GM23338 (cell line): ENCODE results near the gene SLCO4A1. TPM values are rescaled to one million over a fixed set of nuclear protein-coding genes. Genes with fewer than 3 reads are reported as not detected.

Experiments
- ATAC-seq: fragments of 200-7000 bp; cut with Tn5 transposase; 3 replicates; pipeline ENCODE4 v1.9.1; 2020
- DNase-seq: peaks from one replicate; pipeline ENCODE4 v3.0.0-alpha.2; 2015; ENCODE audit warnings: low spot score
- H2AFZ ChIP-seq: fragments of 200-600 bp; sonication (generic); 2 replicates; pipeline ENCODE4 v1.8.0; 2016; ENCODE audit warnings: antibody characterized with exemption, mild to moderate bottlenecking, moderate library complexity
- H3F3A ChIP-seq: fragments of 200-600 bp; sonication (generic); replicated peaks from 2 replicates; pipeline ENCODE4 v1.8.0; 2017; ENCODE audit warnings: antibody characterized with exemption, mixed run types, low read depth
- H3K27ac ChIP-seq: fragments of 200-600 bp; sonication (generic); 2 replicates; pipeline ENCODE4 v1.6.1; 2016; ENCODE audit warnings: low read depth
- H3K27me3 ChIP-seq: fragments of 200-600 bp; sonication (generic); 2 replicates; pipeline ENCODE4 v1.8.0; 2016; ENCODE audit warnings: mild to moderate bottlenecking, mixed run types, moderate library complexity; ENCODE audit not compliant: insufficient read depth
- H3K36me3 ChIP-seq: fragments of 200-600 bp; sonication (generic); 2 replicates; pipeline ENCODE4 v1.8.0; 2016; ENCODE audit warnings: mild to moderate bottlenecking; ENCODE audit not compliant: insufficient read depth
- H3K4me1 ChIP-seq: fragments of 200-600 bp; sonication (generic); 2 replicates; pipeline ENCODE4 v1.8.0; 2016; ENCODE audit warnings: mild to moderate bottlenecking, moderate library complexity; ENCODE audit not compliant: insufficient read depth
- H3K4me2 ChIP-seq: fragments of 200-600 bp; sonication (generic); 2 replicates; pipeline ENCODE4 v1.7.1; 2017; ENCODE audit warnings: mixed run types
- H3K4me3 ChIP-seq: fragments of 200-600 bp; sonication (generic); 2 replicates; pipeline ENCODE4 v1.6.1; 2016; ENCODE audit warnings: mixed run types
- H3K79me2 ChIP-seq: fragments of 200-600 bp; sonication (generic); replicated peaks from 2 replicates; pipeline ENCODE4 v1.8.0; 2017; ENCODE audit warnings: mild to moderate bottlenecking; ENCODE audit not compliant: insufficient read depth
- H3K9me2 ChIP-seq: fragments of 200-600 bp; sonication (generic); 2 replicates; pipeline ENCODE4 v1.8.0; 2017; ENCODE audit not compliant: insufficient read depth
- H4K20me1 ChIP-seq: fragments of 200-600 bp; sonication (generic); replicated peaks from 2 replicates; pipeline ENCODE4 v1.8.0; 2017; ENCODE audit warnings: mild to moderate bottlenecking; ENCODE audit not compliant: insufficient read depth
- H3K27ac Mint-ChIP-seq: 2 replicates; pipeline ENCODE4 v1.8.0; 2020; ENCODE audit warnings: inconsistent platforms, mild to moderate bottlenecking, moderate library complexity, mixed read lengths
- H3K27me3 Mint-ChIP-seq: 3 replicates; pipeline ENCODE4 v1.8.0; 2022; ENCODE audit warnings: low read depth, mild to moderate bottlenecking, moderate library complexity, mixed read lengths, inconsistent platforms; ENCODE audit not compliant: insufficient read depth, poor library complexity
- H3K36me3 Mint-ChIP-seq: 3 replicates; pipeline ENCODE4 v1.8.0; 2021; ENCODE audit warnings: low read depth, mild to moderate bottlenecking, inconsistent platforms, moderate library complexity, mixed read lengths
- H3K4me1 Mint-ChIP-seq: 3 replicates; pipeline ENCODE4 v1.8.0; 2020; ENCODE audit warnings: mild to moderate bottlenecking, inconsistent platforms, mixed read lengths
- H3K4me3 Mint-ChIP-seq: 3 replicates; pipeline ENCODE4 v1.8.0; 2021; ENCODE audit warnings: moderate library complexity, mild to moderate bottlenecking, inconsistent platforms, mixed read lengths
- H3K9me3 Mint-ChIP-seq: 3 replicates; pipeline ENCODE4 v1.8.0; 2020; ENCODE audit warnings: moderate library complexity, mild to moderate bottlenecking, inconsistent platforms, mixed read lengths
- CREB1 ChIP-seq: fragments of 250-450 bp; sonication (Bioruptor Pico); IDR thresholded peaks from 2 replicates; pipeline ENCODE4 v1.5.0; 2020; ENCODE audit warnings: low read depth, mild to moderate bottlenecking, moderate library complexity
- JUNB ChIP-seq: IDR thresholded peaks from one replicate; pipeline ENCODE4 v1.6.1; 2016; ENCODE audit warnings: antibody characterized with exemption; ENCODE audit not compliant: unreplicated experiment
- STAT1 ChIP-seq: IDR thresholded peaks from one replicate; pipeline ENCODE4 v1.6.1; 2016; ENCODE audit warnings: antibody characterized with exemption; ENCODE audit not compliant: unreplicated experiment
- ZNF114 ChIP-seq: fragments of 250-450 bp; sonication (Bioruptor Pico); IDR thresholded peaks from 2 replicates; pipeline ENCODE4 v1.5.0; 2020; ENCODE audit warnings: mild to moderate bottlenecking, moderate library complexity
- ZNF331 ChIP-seq: fragments of 250-450 bp; sonication (Bioruptor Pico); IDR thresholded peaks from 2 replicates; pipeline ENCODE4 v1.5.0; 2020; ENCODE audit warnings: low read depth, mild to moderate bottlenecking, moderate library complexity
- polyA plus RNA-seq: library from polyadenylated mRNA; unstranded; fragments of >200 nt; fragmentation: Nextera tagmentation; extraction: Ambion mirVana; gene quantifications from 2 replicates; pipeline ENCODE4 v1.2.1, GENCODE V29; 2016
- total RNA-seq: library from RNA; depleted of rRNA; stranded (reverse); fragments of >200 nt; shearing (Covaris generic); gene quantifications from 2 replicates; pipeline ENCODE4 v1.2.3, GENCODE V29; 2014
- TF ChIP-seq, protein P1 (sequence below), 2 experiments: fragments of 200-600 bp in 1 of 2; sonication (generic) in 1 of 2; conservative IDR thresholded peaks; 2 replicates each; pipeline versions ENCODE4 v1.5.1 to v1.6.1; 2016 to 2017; ENCODE audit warnings: antibody characterized with exemption in 2 of 2, low read depth in 2 of 2, mild to moderate bottlenecking in 2 of 2, moderate library complexity in 1 of 2
- TF ChIP-seq, protein P2 (sequence below): fragments of 250-450 bp; sonication (Bioruptor Pico); IDR thresholded peaks from 2 replicates; pipeline ENCODE4 v1.5.0; 2020; ENCODE audit warnings: mild to moderate bottlenecking, moderate library complexity

SLCO4A1 gene
- total and polyA plus RNA-seq, 2 experiments from 2014 or later, result 28.5 to 41.6 TPM

DNA sequence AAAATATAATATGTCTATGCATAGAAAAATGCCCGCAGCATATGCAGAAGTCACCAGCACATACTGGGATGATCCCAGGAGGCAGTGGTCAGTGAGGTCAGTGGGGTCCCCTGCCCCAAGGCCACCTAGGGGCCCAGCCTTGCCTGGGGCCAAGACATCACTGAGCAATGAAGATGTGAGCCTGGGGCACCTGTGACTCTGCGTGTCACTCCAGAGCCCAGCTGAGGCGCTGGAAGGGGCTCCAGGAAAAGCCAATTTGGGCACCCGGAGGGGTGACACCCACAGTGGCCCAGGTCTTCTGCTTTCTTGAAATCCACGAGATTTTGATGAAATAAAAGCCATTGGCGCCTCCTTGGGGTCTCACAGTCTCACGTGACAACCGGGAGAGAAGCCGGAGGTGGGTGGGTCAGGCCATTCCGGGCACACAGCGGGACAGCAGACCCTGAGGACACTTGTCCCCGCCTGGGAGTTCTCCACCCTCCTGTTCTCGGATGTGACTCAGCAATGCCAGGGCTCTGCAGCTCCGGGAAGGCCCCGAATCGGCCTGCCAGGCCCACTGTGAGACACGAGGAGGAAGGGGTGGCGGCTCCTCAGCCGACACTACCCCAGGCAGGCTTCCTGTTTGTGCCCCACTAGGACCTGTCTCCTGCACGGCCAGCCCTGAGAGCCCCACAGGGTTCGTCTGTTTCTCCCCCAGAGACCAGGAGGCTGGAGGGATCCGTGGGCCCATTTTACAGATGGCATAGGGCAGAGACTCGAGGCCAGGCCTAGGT is 24.4 kb upstream of the SLCO4A1 start:
- no peak overlapping the region for H3K4me3 Mint-ChIP-seq
- DNase-seq (no peak), ATAC-seq (no peak)
- H3K9me3 Mint-ChIP-seq, result no peaks in the 10 kb centered on the region; the same call in 2 of the 3 replicates
- no peak overlapping the region for H3K27ac Mint-ChIP-seq
- no peak for TF ChIP-seq CREB1 (CRISPR knock-in tag)
- TF ChIP-seq, protein P1, sequence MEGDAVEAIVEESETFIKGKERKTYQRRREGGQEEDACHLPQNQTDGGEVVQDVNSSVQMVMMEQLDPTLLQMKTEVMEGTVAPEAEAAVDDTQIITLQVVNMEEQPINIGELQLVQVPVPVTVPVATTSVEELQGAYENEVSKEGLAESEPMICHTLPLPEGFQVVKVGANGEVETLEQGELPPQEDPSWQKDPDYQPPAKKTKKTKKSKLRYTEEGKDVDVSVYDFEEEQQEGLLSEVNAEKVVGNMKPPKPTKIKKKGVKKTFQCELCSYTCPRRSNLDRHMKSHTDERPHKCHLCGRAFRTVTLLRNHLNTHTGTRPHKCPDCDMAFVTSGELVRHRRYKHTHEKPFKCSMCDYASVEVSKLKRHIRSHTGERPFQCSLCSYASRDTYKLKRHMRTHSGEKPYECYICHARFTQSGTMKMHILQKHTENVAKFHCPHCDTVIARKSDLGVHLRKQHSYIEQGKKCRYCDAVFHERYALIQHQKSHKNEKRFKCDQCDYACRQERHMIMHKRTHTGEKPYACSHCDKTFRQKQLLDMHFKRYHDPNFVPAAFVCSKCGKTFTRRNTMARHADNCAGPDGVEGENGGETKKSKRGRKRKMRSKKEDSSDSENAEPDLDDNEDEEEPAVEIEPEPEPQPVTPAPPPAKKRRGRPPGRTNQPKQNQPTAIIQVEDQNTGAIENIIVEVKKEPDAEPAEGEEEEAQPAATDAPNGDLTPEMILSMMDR (conservative IDR thresholded peaks at IDR 0.05; ENCODE audit: low read depth in 2 of 2), result 0 out of 4 replicates have a peak, but pooled peaks of 1 of the 2 experiments have one; percentile 24
- no peaks in the 10 kb centered on the region for H3F3A ChIP-seq
- H3K4me1 Mint-ChIP-seq, result peaks cover 8% of the 10 kb centered on the region
- H3K27ac ChIP-seq, result no peak overlapping the region
- H3K27me3 ChIP-seq, result no peaks in the 10 kb centered on the region
- H3K4me3 ChIP-seq, result no peak overlapping the region
- no peaks in the 10 kb centered on the region for H3K36me3 ChIP-seq
- H3K9me2 ChIP-seq, result no peaks in the 10 kb centered on the region
- H4K20me1 ChIP-seq, result no peaks in the 10 kb centered on the region
- no peaks in the 10 kb centered on the region for H3K36me3 Mint-ChIP-seq
- H3K27me3 Mint-ChIP-seq, result no peaks in the 10 kb centered on the region
- no peaks in the 10 kb centered on the region; the same call in 1 of the 2 replicates for H3K4me1 ChIP-seq
- H2AFZ ChIP-seq, result no peak overlapping the region
- H3K4me2 ChIP-seq, result no peak overlapping the region
- no peaks in the 10 kb centered on the region for H3K79me2 ChIP-seq

DNA sequence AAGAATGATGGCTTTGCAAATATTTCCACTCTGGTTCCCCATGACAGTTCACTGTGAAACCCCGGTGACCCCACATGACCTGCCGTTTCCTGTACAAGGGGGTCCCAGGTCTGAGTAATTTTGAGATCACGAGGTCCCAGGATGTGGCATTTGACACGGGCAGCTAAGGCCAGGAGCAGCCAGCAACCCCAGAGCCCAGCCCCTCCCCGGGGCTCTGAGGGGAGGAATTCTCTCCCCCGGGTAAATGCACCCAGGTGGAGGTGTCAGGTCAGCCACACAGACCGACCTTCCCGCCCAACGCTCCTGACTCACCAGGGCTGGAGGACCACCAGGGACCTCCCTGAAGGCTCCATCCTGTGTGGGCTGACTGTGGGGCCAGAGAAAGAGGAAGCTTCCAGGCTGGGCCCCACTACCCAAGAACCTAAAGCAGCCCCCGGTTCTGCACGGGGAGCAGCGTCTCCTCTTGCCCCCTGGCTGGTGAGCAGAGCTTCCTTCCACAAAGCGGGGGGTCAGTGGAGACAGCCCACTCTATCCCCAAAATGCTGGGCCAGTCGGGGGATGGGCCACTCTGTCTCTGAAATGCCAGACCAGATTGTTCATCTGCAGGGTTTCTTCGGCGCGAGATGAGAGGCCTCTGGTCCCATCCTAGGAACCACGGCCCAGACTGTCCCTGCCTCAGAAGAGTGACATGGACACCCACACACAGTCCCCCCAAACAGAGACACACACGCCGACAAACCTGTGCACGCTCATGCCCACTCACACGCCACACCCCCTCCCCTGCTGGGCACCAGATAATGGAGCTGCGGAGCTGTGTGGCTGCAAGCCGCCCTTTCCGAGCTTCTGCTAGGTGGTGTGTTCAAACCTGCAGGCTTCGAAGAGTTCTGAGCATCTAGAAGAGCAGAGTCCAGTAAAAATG is 23.4 kb upstream of the SLCO4A1 start:
- 0 out of 2 replicates have a peak overlapping the region, but pooled peaks have one; percentile 14 for H2AFZ ChIP-seq
- no peak overlapping the region for H3K4me3 ChIP-seq
- no peaks in the 10 kb centered on the region for H3K36me3 Mint-ChIP-seq
- no peaks in the 10 kb centered on the region for H4K20me1 ChIP-seq
- 0 out of 2 replicates have a peak, but pooled peaks cover 3% of the 10 kb centered on the region for H3F3A ChIP-seq
- no peak overlapping the region for H3K4me3 Mint-ChIP-seq
- ATAC-seq (no peak), DNase-seq (peak; percentile 24)
- peaks cover 16% of the 10 kb centered on the region for H3K4me1 Mint-ChIP-seq
- no peaks in the 10 kb centered on the region for H3K27me3 ChIP-seq
- no peaks in the 10 kb centered on the region for H3K36me3 ChIP-seq
- H3K4me1 ChIP-seq, result peaks cover 8% of the 10 kb centered on the region
- no peaks in the 10 kb centered on the region for H3K27me3 Mint-ChIP-seq
- no peaks in the 10 kb centered on the region for H3K79me2 ChIP-seq
- H3K9me2 ChIP-seq, result no peaks in the 10 kb centered on the region
- no peak overlapping the region for H3K27ac ChIP-seq
- no peaks in the 10 kb centered on the region for H3K9me3 Mint-ChIP-seq
- H3K4me2 ChIP-seq, result no peak overlapping the region
- H3K27ac Mint-ChIP-seq, result peak overlapping the region; percentile 37; the same call in 1 of the 2 replicates
- TF ChIP-seq STAT1 (no peak), JUNB (no peak), ZNF331 (CRISPR knock-in tag) (no peak), ZNF114 (CRISPR knock-in tag) (no peak)
- TF ChIP-seq, protein P1 (conservative IDR thresholded peaks at IDR 0.05; ENCODE audit: low read depth in 2 of 2), result no peak
- TF ChIP-seq, protein P2, sequence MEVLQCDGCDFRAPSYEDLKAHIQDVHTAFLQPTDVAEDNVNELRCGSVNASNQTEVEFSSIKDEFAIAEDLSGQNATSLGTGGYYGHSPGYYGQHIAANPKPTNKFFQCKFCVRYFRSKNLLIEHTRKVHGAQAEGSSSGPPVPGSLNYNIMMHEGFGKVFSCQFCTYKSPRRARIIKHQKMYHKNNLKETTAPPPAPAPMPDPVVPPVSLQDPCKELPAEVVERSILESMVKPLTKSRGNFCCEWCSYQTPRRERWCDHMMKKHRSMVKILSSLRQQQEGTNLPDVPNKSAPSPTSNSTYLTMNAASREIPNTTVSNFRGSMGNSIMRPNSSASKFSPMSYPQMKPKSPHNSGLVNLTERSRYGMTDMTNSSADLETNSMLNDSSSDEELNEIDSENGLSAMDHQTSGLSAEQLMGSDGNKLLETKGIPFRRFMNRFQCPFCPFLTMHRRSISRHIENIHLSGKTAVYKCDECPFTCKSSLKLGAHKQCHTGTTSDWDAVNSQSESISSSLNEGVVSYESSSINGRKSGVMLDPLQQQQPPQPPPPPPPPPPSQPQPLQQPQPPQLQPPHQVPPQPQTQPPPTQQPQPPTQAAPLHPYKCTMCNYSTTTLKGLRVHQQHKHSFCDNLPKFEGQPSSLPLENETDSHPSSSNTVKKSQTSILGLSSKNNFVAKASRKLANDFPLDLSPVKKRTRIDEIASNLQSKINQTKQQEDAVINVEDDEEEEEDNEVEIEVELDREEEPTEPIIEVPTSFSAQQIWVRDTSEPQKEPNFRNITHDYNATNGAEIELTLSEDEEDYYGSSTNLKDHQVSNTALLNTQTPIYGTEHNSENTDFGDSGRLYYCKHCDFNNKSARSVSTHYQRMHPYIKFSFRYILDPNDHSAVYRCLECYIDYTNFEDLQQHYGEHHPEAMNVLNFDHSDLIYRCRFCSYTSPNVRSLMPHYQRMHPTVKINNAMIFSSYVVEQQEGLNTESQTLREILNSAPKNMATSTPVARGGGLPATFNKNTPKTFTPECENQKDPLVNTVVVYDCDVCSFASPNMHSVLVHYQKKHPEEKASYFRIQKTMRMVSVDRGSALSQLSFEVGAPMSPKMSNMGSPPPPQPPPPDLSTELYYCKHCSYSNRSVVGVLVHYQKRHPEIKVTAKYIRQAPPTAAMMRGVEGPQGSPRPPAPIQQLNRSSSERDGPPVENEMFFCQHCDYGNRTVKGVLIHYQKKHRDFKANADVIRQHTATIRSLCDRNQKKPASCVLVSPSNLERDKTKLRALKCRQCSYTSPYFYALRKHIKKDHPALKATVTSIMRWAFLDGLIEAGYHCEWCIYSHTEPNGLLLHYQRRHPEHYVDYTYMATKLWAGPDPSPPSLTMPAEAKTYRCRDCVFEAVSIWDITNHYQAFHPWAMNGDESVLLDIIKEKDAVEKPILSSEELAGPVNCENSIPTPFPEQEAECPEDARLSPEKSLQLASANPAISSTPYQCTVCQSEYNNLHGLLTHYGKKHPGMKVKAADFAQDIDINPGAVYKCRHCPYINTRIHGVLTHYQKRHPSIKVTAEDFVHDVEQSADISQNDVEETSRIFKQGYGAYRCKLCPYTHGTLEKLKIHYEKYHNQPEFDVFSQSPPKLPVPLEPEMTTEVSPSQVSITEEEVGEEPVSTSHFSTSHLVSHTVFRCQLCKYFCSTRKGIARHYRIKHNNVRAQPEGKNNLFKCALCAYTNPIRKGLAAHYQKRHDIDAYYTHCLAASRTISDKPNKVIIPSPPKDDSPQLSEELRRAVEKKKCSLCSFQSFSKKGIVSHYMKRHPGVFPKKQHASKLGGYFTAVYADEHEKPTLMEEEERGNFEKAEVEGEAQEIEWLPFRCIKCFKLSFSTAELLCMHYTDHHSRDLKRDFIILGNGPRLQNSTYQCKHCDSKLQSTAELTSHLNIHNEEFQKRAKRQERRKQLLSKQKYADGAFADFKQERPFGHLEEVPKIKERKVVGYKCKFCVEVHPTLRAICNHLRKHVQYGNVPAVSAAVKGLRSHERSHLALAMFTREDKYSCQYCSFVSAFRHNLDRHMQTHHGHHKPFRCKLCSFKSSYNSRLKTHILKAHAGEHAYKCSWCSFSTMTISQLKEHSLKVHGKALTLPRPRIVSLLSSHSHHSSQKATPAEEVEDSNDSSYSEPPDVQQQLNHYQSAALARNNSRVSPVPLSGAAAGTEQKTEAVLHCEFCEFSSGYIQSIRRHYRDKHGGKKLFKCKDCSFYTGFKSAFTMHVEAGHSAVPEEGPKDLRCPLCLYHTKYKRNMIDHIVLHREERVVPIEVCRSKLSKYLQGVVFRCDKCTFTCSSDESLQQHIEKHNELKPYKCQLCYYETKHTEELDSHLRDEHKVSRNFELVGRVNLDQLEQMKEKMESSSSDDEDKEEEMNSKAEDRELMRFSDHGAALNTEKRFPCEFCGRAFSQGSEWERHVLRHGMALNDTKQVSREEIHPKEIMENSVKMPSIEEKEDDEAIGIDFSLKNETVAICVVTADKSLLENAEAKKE, result no peak
